Measurements from ENCODE around the gene PSMB8. TPM values are rescaled to one million over a fixed set of nuclear protein-coding genes. Genes with fewer than 3 reads are reported as not detected.
"Not testable (repeated sequence)": the region's sequence is repeated elsewhere in the genome, so short reads cannot be mapped to it uniquely, and the experiment has no call there.

The PSMB8 gene
- total RNA-seq, 1 donor from 2014 or later, result 62.9 TPM

DNA sequence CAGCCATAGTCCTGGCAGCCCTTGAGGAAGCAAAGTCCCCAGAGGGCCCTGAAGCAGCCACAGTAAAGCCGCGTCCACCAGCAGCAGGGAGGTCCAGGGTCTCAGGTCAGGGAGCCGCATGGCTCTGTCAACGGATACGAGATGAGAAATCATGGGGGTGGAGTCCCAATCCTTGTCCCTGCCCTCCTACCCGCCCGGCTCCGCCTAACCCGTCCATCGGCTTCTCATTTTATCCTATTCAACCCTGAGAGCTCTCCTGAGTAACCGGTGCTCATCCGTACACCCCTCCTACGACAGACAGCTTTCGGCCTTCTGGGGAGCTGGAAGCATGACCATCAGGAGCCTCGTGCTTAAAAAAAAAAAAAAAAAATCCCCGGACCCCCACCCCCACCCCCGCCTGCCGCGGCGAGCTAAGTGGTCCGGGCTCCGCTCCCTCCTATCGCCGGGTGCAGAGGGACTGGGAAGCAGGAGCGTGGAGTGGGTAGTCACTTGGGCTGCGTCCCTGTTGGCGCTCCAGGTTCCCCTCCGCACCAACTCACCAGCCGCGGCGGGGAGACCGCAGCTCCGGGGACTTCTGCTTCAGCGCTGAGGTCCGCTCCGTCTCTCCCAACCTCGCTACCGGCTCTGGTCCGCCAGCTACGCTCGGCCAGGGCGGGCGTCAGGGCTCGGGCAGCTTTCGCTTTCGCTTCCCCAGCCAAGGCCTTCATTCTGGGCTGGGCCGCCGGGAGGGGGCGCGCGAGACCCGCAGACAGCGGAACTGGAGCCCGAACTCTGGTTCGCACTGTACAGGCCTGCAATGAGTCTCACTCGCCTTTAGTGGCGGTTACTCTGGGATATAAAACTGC lies 5.5 kb downstream of the PSMB8 start, which contains the start of gene TAP2:
Gene TAP2 (minus strand): TSS at position 626 of the 845 bp plus-strand sequence. CDS start 506 bp downstream, at position 120.
- DNase-seq (ENCODE audit: extremely low read depth, low read depth, low spot score), result no peak

DNA sequence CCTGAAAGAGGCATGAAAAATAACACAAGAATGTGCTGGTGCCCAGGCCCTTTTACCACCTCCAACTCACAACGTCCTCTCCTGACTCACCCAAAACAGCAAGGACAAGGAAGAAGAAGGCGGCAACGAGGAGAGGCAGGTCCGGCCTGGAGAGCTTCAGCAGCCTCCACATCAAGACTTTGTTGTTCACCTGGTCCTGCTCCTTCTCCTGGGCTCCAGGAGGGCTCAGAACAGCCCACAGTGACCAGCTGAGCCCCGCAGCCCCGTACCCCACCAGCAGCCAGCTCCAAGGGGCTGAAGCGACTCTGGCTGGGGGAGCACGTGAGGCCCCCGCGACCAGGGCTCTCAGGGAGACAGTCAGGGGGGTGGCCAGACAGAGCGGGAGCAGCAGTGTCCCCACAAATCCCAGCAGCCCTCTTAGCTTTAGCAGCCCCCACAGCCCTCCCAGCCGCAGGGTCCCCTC lies 6.2 kb downstream of the PSMB8 start:
- no peak for DNase-seq (ENCODE audit: extremely low read depth, low read depth, low spot score)

DNA sequence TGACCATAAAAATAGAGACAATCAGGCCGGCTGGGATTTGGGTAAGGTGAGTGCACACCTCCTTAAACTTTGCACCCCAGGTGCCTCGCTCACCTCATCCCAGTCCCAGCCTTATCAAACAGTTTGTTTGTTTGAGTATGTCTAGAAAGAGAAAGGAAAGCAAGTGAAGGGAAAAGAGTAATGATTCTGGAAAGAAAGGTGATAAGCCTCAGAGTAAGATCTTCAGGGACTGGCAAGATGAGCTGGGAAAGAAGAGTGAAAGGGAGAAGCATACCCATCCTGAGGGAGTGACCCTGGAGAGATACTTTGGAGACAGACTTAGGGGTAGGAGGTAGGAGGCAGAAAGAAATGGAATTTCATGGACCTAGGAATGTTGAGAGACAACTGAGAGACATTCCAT lies 7.0 kb downstream of the PSMB8 start:
- no peak for DNase-seq (ENCODE audit: extremely low read depth, low read depth, low spot score)

DNA sequence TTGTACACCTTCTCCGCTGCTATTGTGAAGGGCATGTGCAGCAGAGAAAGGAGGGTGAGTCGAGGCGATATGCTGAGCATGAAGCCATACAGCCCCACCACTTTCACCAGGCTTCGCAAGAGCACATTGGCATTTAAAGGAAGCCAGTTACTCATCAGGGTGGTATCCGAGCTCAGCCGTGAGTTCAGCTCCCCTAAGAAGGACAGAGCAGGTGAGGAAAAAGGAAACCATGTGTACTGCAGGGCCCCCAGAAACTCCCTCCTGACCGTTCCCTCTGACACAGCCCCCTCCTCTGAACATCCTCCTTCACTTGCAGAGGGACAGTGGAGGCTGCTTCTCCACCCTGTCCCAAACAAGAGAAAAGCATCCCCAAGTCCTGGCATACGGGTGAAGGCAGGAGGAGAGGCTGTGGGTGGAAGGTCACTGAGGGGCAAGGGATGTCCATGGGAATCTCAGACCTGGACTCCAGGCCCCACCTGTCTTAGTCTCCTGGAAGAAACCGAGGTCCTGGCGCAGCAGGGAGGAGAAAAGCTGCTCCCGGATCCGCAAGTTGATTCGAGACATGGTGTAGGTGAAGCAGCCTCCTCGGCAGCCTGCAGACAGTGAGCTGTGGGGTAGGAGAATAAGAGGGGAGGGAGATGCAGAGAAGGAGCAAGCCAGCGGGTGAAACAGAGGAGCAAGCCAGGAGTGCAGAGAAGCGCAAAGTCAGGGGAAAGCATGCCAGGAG lies 8.5 kb downstream of the PSMB8 start:
- DNase-seq (ENCODE audit: extremely low read depth, low read depth, low spot score), result no peak

DNA sequence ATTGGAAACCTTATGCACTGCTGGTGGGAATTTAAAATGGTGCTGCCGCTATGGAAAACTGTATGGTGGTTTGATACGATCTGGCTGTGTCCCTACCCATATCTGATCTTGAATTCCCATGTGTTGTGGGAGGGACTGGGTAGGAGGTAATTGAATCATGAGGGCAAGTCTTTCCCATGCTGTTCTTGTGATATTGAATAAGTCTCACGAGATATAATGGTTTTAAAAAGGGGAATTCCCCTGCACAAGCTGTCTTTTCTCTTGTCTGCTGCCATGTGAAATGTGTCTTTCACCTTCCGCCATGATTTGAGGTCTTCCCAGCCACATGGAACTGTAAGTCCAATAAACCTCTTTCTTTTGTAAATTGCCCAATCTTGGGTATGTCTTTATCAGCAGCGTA lies 10.2 kb downstream of the PSMB8 start:
- DNase-seq (ENCODE audit: extremely low read depth, low read depth, low spot score), result no peak

DNA sequence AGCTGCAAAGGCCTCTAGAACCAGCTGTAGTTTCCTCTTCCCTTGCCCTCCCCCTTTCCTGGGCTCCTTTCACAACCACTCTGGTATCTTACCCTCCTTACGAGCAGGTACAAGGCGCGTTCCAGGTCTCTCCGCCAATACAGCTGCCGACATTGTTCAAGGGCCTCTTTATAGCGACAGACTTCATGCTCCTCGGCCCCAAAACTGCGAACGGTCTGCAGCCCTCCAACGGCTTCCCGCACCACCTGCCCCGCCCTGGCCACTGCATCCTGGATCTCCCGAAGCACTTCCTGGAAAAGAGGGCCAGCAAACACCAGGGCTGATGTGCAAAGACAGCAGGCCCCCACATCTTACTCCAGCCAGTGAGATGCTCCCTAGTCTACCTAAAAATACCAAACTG lies 11.3 kb downstream of the PSMB8 start:
- DNase-seq (ENCODE audit: extremely low read depth, low read depth, low spot score), result no peak

DNA sequence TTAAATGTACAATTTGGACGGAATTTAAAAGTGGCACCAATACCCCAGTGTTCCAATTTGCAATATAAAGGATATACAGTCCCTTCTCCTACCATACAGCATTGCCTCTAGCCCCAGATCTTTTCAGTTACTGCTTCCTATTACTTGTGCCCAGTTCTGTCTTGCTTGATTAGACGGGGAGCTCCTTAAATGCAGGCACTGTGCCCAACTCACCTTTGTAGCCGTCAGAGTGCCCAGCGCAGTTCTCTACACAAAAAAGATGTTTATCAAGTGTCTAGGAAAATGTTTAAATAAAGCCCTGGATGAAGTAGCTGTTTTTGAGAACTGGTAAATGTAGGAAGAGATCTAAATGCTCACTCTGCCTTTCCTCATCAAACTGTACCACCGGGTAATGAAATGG lies 12.9 kb downstream of the PSMB8 start:
- DNase-seq (ENCODE audit: extremely low read depth, low read depth, low spot score), result no peak

DNA sequence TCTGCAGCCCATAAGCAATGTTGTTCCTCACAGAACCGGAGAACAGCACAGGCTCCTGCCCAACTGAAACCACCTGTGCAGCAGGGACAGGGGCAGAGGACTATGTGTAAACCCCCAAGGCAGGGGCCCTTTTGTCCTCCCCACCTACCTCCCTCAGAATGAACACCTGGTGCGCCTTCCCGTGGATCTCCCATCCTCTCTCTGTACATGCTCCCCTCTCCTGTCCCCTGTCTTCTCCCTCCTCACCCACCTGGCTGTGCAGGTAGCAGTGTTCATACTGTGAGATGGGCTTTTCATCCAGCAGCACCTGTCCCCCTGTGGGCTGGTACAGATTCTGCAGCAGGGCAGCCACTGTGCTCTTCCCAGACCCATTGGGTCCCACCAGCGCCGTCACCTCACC lies 13.8 kb downstream of the PSMB8 start:
- DNase-seq (ENCODE audit: extremely low read depth, low read depth, low spot score), result no peak

DNA sequence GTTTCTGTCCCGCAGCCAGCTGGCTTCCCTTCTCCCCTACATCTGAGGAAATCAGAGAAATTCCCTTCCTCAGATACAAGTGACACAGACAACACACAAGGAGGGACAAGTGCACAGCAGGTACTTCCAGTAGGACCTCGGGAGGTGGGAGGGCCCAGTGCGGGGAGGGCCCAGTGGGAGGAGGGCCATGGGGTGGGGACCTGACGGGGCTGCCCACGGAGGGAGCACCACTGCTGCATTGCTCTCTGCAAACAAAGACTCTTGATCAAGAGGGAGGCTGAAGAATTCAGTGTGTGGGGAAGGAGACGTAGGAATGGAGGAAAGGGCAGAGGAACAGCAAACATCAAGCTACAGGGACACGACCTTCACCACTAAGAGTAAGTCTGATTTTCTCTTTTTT lies 14.4 kb downstream of the PSMB8 start:
- no peak for DNase-seq (ENCODE audit: extremely low read depth, low read depth, low spot score)

DNA sequence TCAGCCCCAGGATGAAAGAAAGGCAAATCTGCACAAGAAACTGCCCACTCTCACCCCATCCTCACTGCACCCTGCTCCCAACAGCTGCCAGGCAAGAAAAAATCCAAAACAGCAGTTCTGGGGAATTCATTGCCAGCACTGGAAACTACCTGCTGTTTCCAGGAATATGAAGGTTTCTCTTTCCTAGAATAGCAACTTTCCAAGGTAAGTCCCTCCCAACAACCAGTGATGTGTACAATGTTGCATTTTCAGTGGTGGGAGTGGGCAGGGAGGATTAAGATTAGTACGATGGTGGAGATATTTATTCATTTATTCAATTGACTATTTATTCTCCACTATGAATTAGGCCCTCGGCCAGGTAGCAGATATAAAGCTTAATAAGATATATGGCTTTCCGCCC lies 16.8 kb downstream of the PSMB8 start:
- no peak for DNase-seq (ENCODE audit: extremely low read depth, low read depth, low spot score)

DNA sequence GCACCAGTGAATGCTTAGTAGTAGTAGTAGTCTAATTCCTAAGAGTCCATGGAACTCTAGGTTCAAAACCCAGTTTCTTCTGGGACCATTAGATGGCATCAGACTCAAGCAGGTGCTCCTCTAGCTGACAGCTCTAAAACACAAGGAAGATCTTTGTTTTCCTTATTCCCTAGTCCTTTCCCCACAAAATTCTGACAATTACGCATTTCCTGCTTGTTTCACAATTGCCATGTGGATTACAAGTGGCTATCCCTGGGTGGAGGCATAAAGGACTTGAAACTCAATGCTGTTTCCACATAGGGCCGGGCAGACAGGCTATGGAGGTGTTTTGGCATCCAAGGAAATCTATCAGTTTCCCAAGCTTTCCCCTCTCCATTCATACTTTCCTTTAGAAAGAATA lies 17.9 kb downstream of the PSMB8 start:
- no peak for DNase-seq (ENCODE audit: extremely low read depth, low read depth, low spot score)

DNA sequence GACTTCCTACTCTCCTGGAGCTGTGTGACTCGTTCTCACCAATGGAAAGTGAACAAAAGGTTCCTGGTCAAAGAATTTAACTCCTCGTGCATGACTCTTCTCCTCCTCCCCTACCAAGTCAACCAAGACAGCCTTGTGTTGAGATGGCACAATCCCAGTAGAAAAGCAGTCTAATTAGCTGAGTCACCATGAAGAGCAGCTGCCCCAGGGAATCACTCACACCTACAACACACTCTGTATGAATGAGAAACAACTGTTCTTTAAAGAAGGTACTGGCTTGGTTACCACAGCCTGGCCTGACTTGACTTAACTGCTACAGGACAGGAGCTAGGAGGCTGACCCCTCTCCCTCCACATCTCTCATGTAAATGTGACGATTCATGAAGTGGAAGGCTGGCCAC lies 24.1 kb downstream of the PSMB8 start:
- DNase-seq (ENCODE audit: extremely low read depth, low read depth, low spot score), result no peak

DNA sequence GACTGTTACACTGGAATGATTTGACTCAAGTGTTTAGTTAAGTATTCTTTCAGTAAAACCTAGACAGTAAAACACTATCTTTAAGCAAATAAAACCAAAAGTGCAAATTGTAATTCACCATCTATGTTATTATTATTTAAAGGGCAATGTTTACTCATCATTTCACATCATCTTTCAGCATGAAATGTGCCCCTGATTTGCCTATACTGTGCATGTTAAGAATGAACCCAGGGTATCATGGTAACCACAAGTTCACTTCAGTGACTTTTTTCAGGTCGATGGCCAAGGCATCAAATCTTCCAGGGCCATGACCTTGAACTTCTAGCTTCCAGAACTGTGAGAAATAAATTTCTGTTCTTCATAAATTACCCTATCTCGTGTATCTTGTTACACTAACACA lies 25.0 kb downstream of the PSMB8 start:
- DNase-seq (ENCODE audit: extremely low read depth, low read depth, low spot score), result no peak

DNA sequence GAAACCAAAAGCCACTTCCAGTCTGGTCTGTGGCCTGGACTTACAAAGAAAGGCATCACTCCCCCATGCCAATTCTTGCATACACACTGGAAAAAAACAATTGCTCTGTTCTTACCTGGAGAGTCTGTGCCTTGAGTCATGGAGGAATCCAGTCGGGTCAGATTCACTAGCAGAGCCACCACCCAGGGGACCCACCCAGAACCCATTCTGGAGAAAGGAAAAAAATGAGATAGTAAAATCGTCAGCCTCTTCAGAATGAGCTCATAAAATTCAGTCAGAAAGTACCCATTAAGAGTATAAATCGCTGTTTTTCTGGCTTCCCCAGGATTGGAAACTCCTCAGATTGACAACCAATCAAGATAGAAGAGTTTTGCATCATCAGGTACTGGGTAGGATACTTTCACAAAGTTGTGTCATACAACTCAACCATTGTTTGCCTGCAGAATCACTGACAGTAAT lies 27.1 kb downstream of the PSMB8 start, which contains the start of gene HLA-DOB:
Gene HLA-DOB (minus strand): TSS at position 257 of the 459 bp plus-strand sequence. CDS start 51 bp downstream, at position 206.
- no peak for DNase-seq (ENCODE audit: extremely low read depth, low read depth, low spot score)

DNA sequence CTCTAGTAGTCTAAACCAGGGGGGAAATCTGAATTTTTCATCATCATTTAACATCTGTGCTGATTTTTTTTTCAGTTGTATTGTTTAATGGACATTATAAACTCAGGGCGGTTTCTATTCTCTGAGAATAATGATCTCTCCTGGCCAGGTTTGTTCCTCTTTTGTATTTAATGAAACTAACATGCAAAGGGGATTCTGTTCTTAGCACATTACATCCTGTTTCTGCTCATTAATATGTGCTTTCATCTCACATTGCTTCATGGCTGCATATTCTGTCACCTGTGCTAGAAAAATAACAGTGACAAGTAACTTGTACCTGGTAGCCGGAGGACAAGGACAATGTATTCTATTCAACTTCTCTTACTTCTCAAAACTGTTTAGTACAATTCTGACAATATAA lies 27.9 kb downstream of the PSMB8 start:
- DNase-seq (ENCODE audit: extremely low read depth, low read depth, low spot score), result no peak

DNA sequence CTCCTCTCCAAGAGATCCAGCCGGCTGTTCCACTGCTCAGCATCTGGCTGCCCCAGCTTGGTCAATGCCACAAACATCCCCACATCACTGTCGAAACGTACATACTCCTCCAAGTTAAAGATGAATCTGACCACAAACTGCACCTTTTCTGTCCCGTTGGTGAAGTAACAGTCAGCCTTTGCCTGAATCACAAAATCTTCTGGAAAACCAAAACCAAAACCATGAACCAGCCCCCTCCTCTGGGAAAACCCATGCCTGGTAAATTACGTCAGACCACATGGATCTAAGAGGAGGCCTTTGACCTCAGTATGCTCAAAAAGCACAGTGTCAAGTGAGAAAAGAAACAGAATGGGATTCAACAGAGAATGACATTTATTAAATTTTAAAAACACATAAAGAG lies 28.7 kb downstream of the PSMB8 start:
- DNase-seq (ENCODE audit: extremely low read depth, low read depth, low spot score), result no peak

DNA sequence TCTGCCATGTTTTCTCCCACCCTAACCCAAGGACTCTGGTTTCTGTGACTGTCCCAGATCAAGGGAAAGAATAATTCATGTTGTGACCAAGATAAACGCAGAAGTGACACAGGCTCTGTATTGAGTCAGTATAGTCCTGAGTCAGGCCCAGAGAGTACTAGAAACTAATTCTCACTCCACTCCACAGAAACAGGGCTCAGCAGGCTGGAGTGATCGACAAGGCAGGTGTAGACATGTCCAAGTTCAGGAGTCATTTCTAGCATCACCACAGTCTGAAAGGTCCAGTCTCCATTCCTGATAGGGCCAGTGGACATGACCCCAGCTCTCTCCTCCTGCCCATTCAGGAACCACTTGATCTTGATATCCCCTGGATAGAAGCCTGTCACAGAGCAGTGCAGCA lies 29.7 kb downstream of the PSMB8 start:
- no peak for DNase-seq (ENCODE audit: extremely low read depth, low read depth, low spot score)

DNA sequence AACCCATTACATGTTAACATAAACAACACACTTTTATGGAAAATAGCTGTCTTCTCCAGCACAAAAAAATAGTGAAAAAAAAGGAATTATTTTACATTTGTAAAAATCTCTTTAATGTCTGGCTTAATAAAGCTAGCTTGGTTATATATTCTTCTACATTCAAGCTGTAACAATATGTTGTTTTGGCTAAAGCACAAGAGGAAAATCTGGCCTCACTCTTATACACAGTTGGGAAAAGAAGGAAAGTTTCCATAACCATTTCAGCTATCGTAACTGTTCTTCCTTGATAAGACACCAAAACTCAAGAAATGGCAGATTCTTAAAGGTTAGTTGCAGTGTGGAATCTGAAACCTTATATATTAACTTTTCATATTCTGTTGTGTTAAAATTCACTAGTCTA lies 34.7 kb downstream of the PSMB8 start:
- no peak for DNase-seq (ENCODE audit: extremely low read depth, low read depth, low spot score)

DNA sequence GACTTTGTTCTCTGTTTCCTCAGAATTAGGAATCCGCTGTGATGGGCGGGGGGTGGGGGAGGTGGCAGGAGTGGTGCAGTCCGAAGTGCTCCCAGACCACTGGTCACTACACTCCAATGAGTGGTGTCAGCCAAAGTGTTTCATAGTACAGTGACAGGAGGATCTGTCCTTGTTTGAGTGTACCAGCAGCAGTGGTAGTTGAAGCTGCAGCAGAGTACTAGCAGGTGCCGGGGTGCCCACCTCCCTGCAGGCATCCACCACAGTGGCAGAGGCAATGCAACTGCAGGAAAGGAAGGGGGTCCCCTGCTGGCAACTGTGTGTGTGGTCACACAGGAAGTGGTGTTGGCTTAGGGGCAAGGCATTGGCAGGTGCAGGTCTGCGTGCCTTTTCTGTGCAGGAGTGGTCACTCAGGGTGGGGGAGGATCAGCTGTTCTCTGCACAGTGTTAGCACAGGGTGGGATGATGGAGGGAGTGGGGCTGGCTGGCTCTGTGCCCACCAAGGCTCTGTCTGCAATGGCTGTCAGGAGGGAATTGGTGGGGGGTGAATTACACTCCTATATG lies 36.7 kb downstream of the PSMB8 start:
- DNase-seq (ENCODE audit: extremely low read depth, low read depth, low spot score), result no peak

DNA sequence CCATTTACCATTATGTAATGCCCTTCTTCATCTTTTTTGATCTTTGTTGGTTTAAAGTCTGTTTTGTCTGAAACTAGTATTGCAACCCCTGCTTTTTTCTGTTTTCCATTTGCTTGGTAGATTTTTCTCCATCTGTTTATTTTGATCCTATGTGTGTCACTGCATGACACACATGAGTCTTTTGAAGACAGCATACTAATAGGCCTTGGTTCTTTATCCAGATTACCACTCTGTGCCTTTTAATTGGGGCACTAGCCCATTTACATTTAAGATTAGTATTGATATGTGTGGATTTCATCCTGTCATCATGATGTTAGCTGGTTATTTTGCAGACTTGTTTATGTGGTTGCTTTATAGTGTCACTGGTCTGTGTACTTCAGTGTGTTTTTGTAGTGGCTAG lies 38.4 kb downstream of the PSMB8 start:
- DNase-seq (ENCODE audit: extremely low read depth, low read depth, low spot score), result not testable (repeated sequence)

DNA sequence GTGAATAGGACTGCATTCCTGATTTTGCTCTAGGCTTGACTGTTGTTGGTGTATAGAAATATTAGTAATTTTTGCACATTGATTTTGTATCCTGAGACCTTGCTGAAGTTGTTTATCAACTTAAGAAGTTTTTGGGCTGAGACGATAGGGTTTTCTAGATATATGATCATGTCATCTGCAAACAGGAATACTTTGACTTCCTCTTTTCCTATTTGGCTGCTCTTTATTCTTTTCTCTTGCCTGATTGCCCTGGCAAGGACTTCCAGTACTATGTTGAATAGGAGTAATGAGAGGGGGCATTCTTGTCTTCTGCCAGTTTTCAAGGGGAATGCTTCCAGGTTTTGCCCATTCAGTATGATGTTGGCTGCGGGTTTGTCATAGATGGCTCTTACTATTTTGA lies 40.4 kb downstream of the PSMB8 start:
- no peak for DNase-seq (ENCODE audit: extremely low read depth, low read depth, low spot score)

Data from glomerular endothelial cell (primary cell).